Vagina (tissue), 2 donors: ENCODE data around the gene PADI3. TPM values are rescaled to one million over a fixed set of nuclear protein-coding genes. Genes with fewer than 3 reads are reported as not detected.

ENCODE experiments used
- DNase-seq, 2 donors: peaks; one replicate each; pipeline ENCODE4 v3.0.0-alpha.2; 2017; ENCODE audit errors: extremely low spot score in 2 of 2
- H3K27ac ChIP-seq: fragments of 200-600 bp; sonication (generic); one replicate; pipeline ENCODE4 v1.5.1; 2019
- H3K27me3 ChIP-seq: fragments of 200-600 bp; sonication (generic); one replicate; pipeline ENCODE4 v1.5.1; 2019
- H3K36me3 ChIP-seq, 2 donors: fragments of 200-600 bp; sonication (generic); one replicate each; pipeline ENCODE4 v1.5.1; 2017 to 2019
- H3K4me1 ChIP-seq: fragments of 200-600 bp; sonication (generic); one replicate; pipeline ENCODE4 v1.5.1; 2019
- H3K4me3 ChIP-seq, 2 donors: fragments of 200-600 bp; sonication (generic); 1 replicate in 1 of 2; 2 replicates in 1 of 2; pipeline ENCODE4 v1.5.1; 2016 to 2019
- H3K9me3 ChIP-seq: fragments of 200-600 bp; sonication (generic); one replicate; pipeline ENCODE4 v1.5.1; 2019
- POLR2A ChIP-seq, 2 donors: fragments of 450-650 bp; IDR thresholded peaks; one replicate each; pipeline ENCODE4 v1.6.1; 2017; ENCODE audit warnings: antibody characterized with exemption in 2 of 2, mild to moderate bottlenecking in 2 of 2, moderate library complexity in 2 of 2
- POLR2AphosphoS5 ChIP-seq, 2 donors: sonication (generic); formaldehyde crosslinking; IDR thresholded peaks; one replicate each; pipeline ENCODE4 v1.9.0; 2017; ENCODE audit warnings: antibody characterized with exemption in 2 of 2, mild to moderate bottlenecking in 2 of 2, low read depth in 1 of 2; ENCODE audit not compliant: insufficient read depth in 1 of 2
- intact Hi-C: fragments of 100-400 bp; cut with DNase I; formaldehyde crosslinking; loops from one replicate; pipeline ENCODE4 v1.15.1; 2023
- total RNA-seq: library from RNA; depleted of rRNA; stranded (reverse); fragments of >200 nt; gene quantifications from one replicate; pipeline ENCODE4 v1.2.3, GENCODE V29; 2016
- TF ChIP-seq, protein P1 (sequence below), 3 experiments: fragments of 450-650 bp in 2 of 3; fragments of 200-600 bp in 1 of 3; sonication (generic) in 1 of 3; IDR thresholded peaks; one replicate each; pipeline ENCODE4 v1.5.1; 2017 to 2019; ENCODE audit warnings: antibody characterized with exemption in 3 of 3, mild to moderate bottlenecking in 2 of 3, moderate library complexity in 2 of 3

Gene PADI3
- total RNA-seq, 1 donor from 2014 or later = 7.1 TPM

DNA sequence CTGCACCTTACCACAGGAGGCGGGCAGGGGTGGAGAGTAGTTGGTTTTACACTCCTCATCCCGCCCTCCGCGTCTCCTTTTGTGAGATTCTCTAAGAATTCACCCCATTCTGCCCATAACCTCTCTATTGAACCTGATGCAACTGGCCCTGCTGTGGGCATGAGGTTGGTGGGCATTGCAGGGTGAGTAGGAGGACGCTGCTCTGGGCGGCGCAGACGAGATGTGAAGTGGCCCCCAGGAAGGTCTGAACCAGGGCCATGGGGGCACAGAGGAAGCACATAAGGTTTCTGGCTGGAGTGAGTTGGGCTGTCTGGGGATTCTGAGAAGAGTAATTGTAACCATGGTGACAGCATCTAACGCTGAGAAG is 35.1 kb upstream of the PADI3 start:
- intact Hi-C loops = no loop called here
- Histone ChIP-seq H3K27me3 (no peaks in the 10 kb centered on the region), H3K4me3 (no peak overlapping the region), H3K27ac (no peak overlapping the region), H3K36me3 (no peaks in the 10 kb centered on the region), H3K9me3 (no peaks in the 10 kb centered on the region), H3K4me1 (peaks cover 14% of the 10 kb centered on the region)
- DNase-seq = no peak
- TF ChIP-seq, protein P1, sequence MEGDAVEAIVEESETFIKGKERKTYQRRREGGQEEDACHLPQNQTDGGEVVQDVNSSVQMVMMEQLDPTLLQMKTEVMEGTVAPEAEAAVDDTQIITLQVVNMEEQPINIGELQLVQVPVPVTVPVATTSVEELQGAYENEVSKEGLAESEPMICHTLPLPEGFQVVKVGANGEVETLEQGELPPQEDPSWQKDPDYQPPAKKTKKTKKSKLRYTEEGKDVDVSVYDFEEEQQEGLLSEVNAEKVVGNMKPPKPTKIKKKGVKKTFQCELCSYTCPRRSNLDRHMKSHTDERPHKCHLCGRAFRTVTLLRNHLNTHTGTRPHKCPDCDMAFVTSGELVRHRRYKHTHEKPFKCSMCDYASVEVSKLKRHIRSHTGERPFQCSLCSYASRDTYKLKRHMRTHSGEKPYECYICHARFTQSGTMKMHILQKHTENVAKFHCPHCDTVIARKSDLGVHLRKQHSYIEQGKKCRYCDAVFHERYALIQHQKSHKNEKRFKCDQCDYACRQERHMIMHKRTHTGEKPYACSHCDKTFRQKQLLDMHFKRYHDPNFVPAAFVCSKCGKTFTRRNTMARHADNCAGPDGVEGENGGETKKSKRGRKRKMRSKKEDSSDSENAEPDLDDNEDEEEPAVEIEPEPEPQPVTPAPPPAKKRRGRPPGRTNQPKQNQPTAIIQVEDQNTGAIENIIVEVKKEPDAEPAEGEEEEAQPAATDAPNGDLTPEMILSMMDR (IDR thresholded peaks at IDR 0.05) = no peak
- TF ChIP-seq POLR2AphosphoS5 (IDR thresholded peaks at IDR 0.05; ENCODE audit: insufficient read depth in 1 of 2, low read depth in 1 of 2) (no peak), POLR2A (IDR thresholded peaks at IDR 0.05) (no peak)

DNA sequence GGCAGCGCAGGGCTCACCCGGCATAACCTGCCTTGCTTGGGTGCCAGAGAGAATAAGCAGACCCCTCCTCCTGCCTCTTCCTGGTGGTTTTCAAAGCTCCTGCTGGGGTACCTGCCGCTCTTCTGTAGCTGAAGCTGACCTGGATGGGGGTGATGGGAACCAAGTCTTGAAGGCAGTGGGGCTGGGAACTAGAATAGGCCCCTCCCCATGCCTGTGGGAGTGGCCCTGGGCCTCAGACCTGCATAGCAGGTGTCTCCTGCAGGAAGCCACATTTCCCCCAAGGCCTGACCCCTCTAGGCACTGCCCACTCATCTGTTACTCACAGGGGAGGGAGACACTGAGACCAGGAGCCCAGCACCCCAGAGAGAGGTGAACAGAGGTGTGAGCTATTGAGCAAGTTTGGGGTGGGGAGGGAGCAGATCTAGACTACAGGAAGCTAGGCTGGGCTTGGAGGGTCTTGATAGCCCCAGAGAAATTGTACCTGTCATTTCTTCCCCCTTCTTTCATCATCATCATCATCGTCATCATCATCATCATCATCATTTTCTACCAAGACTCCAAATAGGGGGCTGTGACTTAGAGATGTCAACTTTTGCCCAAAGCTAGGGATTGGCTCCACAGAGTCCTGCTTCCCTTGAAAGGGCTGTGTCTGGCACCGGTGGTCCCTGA is 33.9 kb upstream of the PADI3 start:
- Histone ChIP-seq H3K4me3 (no peak overlapping the region), H3K9me3 (no peaks in the 10 kb centered on the region), H3K36me3 (no peaks in the 10 kb centered on the region), H3K27me3 (no peaks in the 10 kb centered on the region), H3K4me1 (peaks cover 14% of the 10 kb centered on the region), H3K27ac (no peak overlapping the region)
- intact Hi-C loops = no loop called here
- TF ChIP-seq POLR2AphosphoS5 (IDR thresholded peaks at IDR 0.05; ENCODE audit: insufficient read depth in 1 of 2, low read depth in 1 of 2) = no peak
- TF ChIP-seq, protein P1 (IDR thresholded peaks at IDR 0.05) = no peak
- no peak for TF ChIP-seq POLR2A (IDR thresholded peaks at IDR 0.05)
- no peak for DNase-seq

DNA sequence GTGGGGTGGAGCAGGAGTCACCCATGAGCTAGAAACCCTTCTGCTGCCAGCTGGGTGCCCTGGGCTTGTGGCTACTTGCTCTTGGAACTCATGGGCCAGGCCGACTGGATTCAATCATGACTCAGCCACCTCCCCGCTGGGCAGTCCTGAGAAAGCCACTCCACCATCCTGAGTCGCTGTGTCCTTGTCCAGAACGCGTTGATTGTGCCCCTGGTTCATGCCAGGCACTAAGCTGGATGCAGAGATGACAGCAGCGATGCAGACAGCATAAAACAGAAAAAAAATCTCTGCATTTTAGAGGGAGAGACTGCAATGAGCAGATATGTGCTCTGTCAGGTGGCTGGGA is 33.4 kb upstream of the PADI3 start:
- Histone ChIP-seq H3K4me1 (peaks cover 14% of the 10 kb centered on the region), H3K9me3 (no peaks in the 10 kb centered on the region), H3K27ac (no peak overlapping the region), H3K4me3 (no peak overlapping the region), H3K27me3 (no peaks in the 10 kb centered on the region), H3K36me3 (no peaks in the 10 kb centered on the region)
- intact Hi-C loops = no loop called here
- no peak for TF ChIP-seq POLR2AphosphoS5 (IDR thresholded peaks at IDR 0.05; ENCODE audit: insufficient read depth in 1 of 2, low read depth in 1 of 2)
- TF ChIP-seq, protein P1 (IDR thresholded peaks at IDR 0.05) = no peak
- TF ChIP-seq POLR2A (IDR thresholded peaks at IDR 0.05) = no peak
- no peak for DNase-seq

DNA sequence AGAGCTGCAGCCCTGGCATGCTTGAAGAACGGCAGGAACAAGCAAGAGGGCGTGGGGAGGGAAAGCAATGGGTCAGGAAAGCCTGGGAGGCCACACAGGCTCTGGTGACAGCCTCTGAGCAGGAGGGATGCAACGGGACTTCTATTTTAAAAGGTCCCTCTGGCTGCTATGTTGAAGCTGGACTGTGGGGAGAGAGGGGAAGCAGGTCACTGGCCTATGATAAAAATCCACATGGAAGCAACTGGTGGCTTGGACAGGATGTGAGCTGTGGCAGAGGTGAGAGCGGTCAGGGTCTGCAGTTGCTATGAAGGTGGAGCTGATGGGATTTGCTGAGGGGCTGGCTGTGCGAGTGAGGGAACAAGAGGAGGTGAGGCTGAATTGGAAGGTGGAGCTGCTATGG is 32.8 kb upstream of the PADI3 start:
- TF ChIP-seq POLR2AphosphoS5 (IDR thresholded peaks at IDR 0.05; ENCODE audit: insufficient read depth in 1 of 2, low read depth in 1 of 2) = no peak
- TF ChIP-seq, protein P1 (IDR thresholded peaks at IDR 0.05) = no peak
- no peak for TF ChIP-seq POLR2A (IDR thresholded peaks at IDR 0.05)
- H3K27me3 ChIP-seq = no peaks in the 10 kb centered on the region
- no peak overlapping the region for H3K4me3 ChIP-seq
- H3K36me3 ChIP-seq = no peaks in the 10 kb centered on the region
- no peaks in the 10 kb centered on the region for H3K9me3 ChIP-seq
- H3K27ac ChIP-seq = no peak overlapping the region
- intact Hi-C loops = no loop called here
- peaks cover 14% of the 10 kb centered on the region for H3K4me1 ChIP-seq
- no peak for DNase-seq

DNA sequence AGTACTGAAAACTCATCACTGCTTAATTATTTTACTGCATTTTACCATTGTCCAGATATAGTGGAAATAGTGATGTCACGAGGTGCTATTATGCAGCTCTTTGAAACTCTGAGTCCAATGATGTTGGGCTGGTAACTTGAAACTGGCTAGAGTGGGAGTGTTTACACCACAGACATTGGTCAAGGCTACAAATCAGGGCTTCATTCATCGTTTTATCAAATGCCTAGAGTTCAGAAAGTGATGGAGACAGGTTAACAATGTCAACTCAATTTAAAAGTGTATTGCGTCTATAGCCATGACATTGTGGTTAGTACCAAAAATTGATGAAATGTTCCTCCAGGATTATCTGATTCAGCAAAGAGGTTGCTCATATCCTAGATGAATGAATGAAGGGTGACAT is 31.3 kb upstream of the PADI3 start:
- no peak for DNase-seq
- H3K4me3 ChIP-seq = no peak overlapping the region
- no peaks in the 10 kb centered on the region for H3K27me3 ChIP-seq
- no peak overlapping the region for H3K27ac ChIP-seq
- H3K9me3 ChIP-seq = no peaks in the 10 kb centered on the region
- intact Hi-C loops = no loop called here
- TF ChIP-seq POLR2A (IDR thresholded peaks at IDR 0.05) (no peak), POLR2AphosphoS5 (IDR thresholded peaks at IDR 0.05; ENCODE audit: insufficient read depth in 1 of 2, low read depth in 1 of 2) (no peak)
- TF ChIP-seq, protein P1 (IDR thresholded peaks at IDR 0.05) = no peak
- H3K4me1 ChIP-seq = peaks cover 10% of the 10 kb centered on the region
- no peaks in the 10 kb centered on the region for H3K36me3 ChIP-seq
